ENCODE data around the gene CD164.

DNA sequence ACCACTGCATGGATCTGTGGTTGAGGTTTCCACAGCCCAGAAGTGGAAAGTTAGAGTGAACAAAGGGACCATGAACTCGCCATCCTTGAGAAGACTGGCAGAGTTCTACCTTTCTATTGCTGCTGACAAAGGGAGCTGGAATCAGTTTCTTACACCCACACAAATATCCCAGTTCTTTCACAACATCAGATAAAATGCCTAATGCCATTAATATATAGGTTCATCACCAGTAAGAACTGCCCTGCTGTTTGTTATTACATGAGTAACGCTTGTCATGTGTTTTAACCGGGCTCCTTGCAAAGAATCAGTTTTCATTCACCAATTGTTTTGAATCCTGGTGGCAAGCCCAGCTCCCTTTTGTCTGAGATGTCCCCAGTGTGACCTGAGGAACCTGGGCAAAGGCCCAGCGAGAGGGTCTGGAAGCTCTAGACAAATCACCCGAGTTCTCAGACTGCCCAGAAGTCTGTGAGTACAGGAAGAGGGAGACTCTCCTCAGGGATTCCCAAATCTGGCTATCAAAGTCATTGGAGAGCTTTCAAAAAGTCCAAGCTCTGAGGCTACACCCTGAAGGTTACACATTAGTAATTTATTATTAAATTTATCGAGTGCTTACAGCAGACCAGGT, 7.5 kb upstream of the CD164 start:
- TF ChIP-seq CTCF (IDR thresholded peaks at IDR 0.05): no peak
- TF ChIP-seq ZFX (IDR thresholded peaks at IDR 0.05; ENCODE audit: borderline replicate concordance): no peak

All from 22Rv1 (cell line).